Left lung (tissue), 10 donors: Measurements from ENCODE around the gene SLX4. TPM values are rescaled to one million over a fixed set of nuclear protein-coding genes. Genes with fewer than 3 reads are reported as not detected.

Experiments used
- ATAC-seq: fragments of 200-7000 bp; cut with Tn5 transposase; one replicate; pipeline ENCODE4 v1.9.1; 2020; ENCODE audit warnings: moderate library complexity
- DNase-seq, 4 donors: peaks; one replicate each; pipeline ENCODE4 v3.0.0-alpha.2; 2013 to 2020
- H3K27ac ChIP-seq, 2 donors: fragments of 200-600 bp; sonication (generic) in 1 of 2; one replicate each; pipeline versions ENCODE4 v1.5.0 to v1.8.0; 2020 to 2021
- H3K27me3 ChIP-seq, 2 donors: fragments of 200-600 bp; sonication (generic) in 1 of 2; one replicate each; pipeline versions ENCODE4 v1.5.0 to v1.8.0; 2020 to 2021
- H3K36me3 ChIP-seq, 2 donors: fragments of 200-600 bp; sonication (generic) in 1 of 2; one replicate each; pipeline versions ENCODE4 v1.5.0 to v1.8.0; 2020 to 2021
- H3K4me1 ChIP-seq, 2 donors: fragments of 200-600 bp; one replicate each; pipeline ENCODE4 v1.8.0; 2021
- H3K4me3 ChIP-seq, 2 donors: fragments of 200-600 bp; sonication (generic) in 1 of 2; one replicate each; pipeline versions ENCODE4 v1.5.0 to v1.8.0; 2020 to 2021; ENCODE audit warnings: mild to moderate bottlenecking in 1 of 2
- H3K9me3 ChIP-seq, 2 donors: fragments of 200-600 bp; sonication (generic) in 1 of 2; one replicate each; pipeline versions ENCODE4 v1.5.0 to v1.8.0; 2020 to 2021
- CTCF ChIP-seq, 2 donors: fragments of 200-600 bp; sonication (generic) in 1 of 2; IDR thresholded peaks; one replicate each; pipeline versions ENCODE4 v1.5.0 to v1.8.0; 2021; ENCODE audit warnings: antibody characterized with exemption in 2 of 2
- intact Hi-C, 2 donors: fragments of 100-400 bp; cut with DNase I; formaldehyde crosslinking; loops; one replicate each; pipeline versions ENCODE4 v1.11.2 to v1.14.2; 2022
- polyA plus RNA-seq, 6 donors: library from polyadenylated mRNA; unstranded; fragments of 120-200 nt; gene quantifications; one replicate each; pipeline ENCODE4 v1.2.1, GENCODE V29; 2013; ENCODE audit not compliant: insufficient read length in 6 of 6
- total RNA-seq, 2 donors: library from RNA; stranded (reverse); fragmentation: NEBNext Ultra II Directional; extraction: Animal tissue kit (Norgen Biotek cat#: 25700); gene quantifications; one replicate each; pipeline ENCODE4 v1.2.1, GENCODE V29; 2021
- donor health status: DM: no; HTN: yes; CAD: no.
- donor health status: DM: no; HTN: no; CAD: no.

SLX4 gene
- total and polyA plus RNA-seq, 8 donors: 6.7 to 8.1 (median 7.1) TPM

GRCh38 chr16:3640207-3640606 is 28.8 kb upstream of the SLX4 start:
- DNase-seq: no peak
- H3K27me3 ChIP-seq: no peaks in the 10 kb centered on the region
- H3K36me3 ChIP-seq: peaks cover 0 to 39% of the 10 kb centered on the region in 2 donors
- H3K27ac ChIP-seq: no peak overlapping the region
- H3K4me3 ChIP-seq: no peak overlapping the region
- no peak for TF ChIP-seq CTCF (IDR thresholded peaks at IDR 0.05)
- no peak for ATAC-seq
- intact Hi-C loops: no loop called here
- H3K9me3 ChIP-seq: no peaks in the 10 kb centered on the region
- peaks cover 8 to 12% of the 10 kb centered on the region in 2 donors for H3K4me1 ChIP-seq

GRCh38 chr16:3638916-3639644 is 27.7 kb upstream of the SLX4 start:
- intact Hi-C loops: no loop called here
- DNase-seq (no peak), ATAC-seq (no peak)
- H3K36me3 ChIP-seq: peaks cover 0 to 32% of the 10 kb centered on the region in 2 donors
- H3K27ac ChIP-seq: no peak overlapping the region
- peaks cover 8 to 12% of the 10 kb centered on the region in 2 donors for H3K4me1 ChIP-seq
- no peak for TF ChIP-seq CTCF (IDR thresholded peaks at IDR 0.05)
- H3K27me3 ChIP-seq: no peaks in the 10 kb centered on the region
- no peak overlapping the region for H3K4me3 ChIP-seq
- no peaks in the 10 kb centered on the region for H3K9me3 ChIP-seq

- ATAC-seq: peak; percentile 81
- intact Hi-C loops: no loop called here
- no peak for TF ChIP-seq CTCF (IDR thresholded peaks at IDR 0.05)
- peak overlapping the region in 1 of 2 donors; percentile 52 for H3K27ac ChIP-seq
- peaks cover 8 to 12% of the 10 kb centered on the region in 2 donors for H3K4me1 ChIP-seq
- DNase-seq: no peak
- no peak overlapping the region for H3K4me3 ChIP-seq
- H3K27me3 ChIP-seq: no peaks in the 10 kb centered on the region
- no peaks in the 10 kb centered on the region for H3K9me3 ChIP-seq
- H3K36me3 ChIP-seq: peaks cover 0 to 19% of the 10 kb centered on the region in 2 donors
Measured at GRCh38 chr16:3637371-3637923, 26.0 kb upstream of the SLX4 start.

GRCh38 chr16:3625911-3626732 is 14.7 kb upstream of the SLX4 start:
- peaks cover 0 to 39% of the 10 kb centered on the region in 2 donors for H3K4me1 ChIP-seq
- H3K27ac ChIP-seq: peak overlapping the region in 1 of 2 donors; percentile 47
- H3K9me3 ChIP-seq: no peaks in the 10 kb centered on the region
- ATAC-seq (no peak), DNase-seq (no peak)
- H3K4me3 ChIP-seq: no peak overlapping the region
- H3K27me3 ChIP-seq: no peaks in the 10 kb centered on the region
- no peak for TF ChIP-seq CTCF (IDR thresholded peaks at IDR 0.05)
- H3K36me3 ChIP-seq: no peaks in the 10 kb centered on the region
- intact Hi-C loops: no loop called here

GRCh38 chr16:3625331-3625730 is 13.9 kb upstream of the SLX4 start:
- intact Hi-C loops: no loop called here
- H3K27me3 ChIP-seq: no peaks in the 10 kb centered on the region
- no peak for DNase-seq
- H3K27ac ChIP-seq: no peak overlapping the region
- no peak overlapping the region for H3K4me3 ChIP-seq
- H3K36me3 ChIP-seq: no peaks in the 10 kb centered on the region
- H3K4me1 ChIP-seq: peaks cover 0 to 39% of the 10 kb centered on the region in 2 donors
- H3K9me3 ChIP-seq: no peaks in the 10 kb centered on the region
- ATAC-seq: no peak
- TF ChIP-seq CTCF (IDR thresholded peaks at IDR 0.05): no peak
